Liver (tissue), 9 donors: Measurements from ENCODE around the gene CAPN15. TPM values are rescaled to one million over a fixed set of nuclear protein-coding genes. Genes with fewer than 3 reads are reported as not detected.

Experiments used
- DNase-seq: peaks from one replicate; pipeline ENCODE4 v3.0.0-alpha.2; 2017; ENCODE audit warnings: low spot score
- H3K27ac ChIP-seq, 2 donors: one replicate each; pipeline ENCODE4 v1.7.0; 2013; ENCODE audit warnings: inconsistent platforms in 2 of 2, low read length in 2 of 2, control low read depth in 1 of 2, low read depth in 1 of 2, mild to moderate bottlenecking in 1 of 2
- H3K27me3 ChIP-seq, 4 donors: one replicate each; pipeline versions ENCODE4 v1.6.1 to v1.7.0; 2013; ENCODE audit warnings: low read length in 3 of 4, inconsistent platforms in 1 of 4, mild to moderate bottlenecking in 1 of 4, moderate library complexity in 1 of 4; ENCODE audit not compliant: control insufficient read depth in 4 of 4, insufficient read depth in 4 of 4
- H3K36me3 ChIP-seq, 4 donors: one replicate each; pipeline versions ENCODE4 v1.6.1 to v1.7.0; 2013; ENCODE audit warnings: low read length in 3 of 4, mild to moderate bottlenecking in 3 of 4, low read depth in 1 of 4, moderate library complexity in 1 of 4; ENCODE audit not compliant: control insufficient read depth in 4 of 4, insufficient read depth in 3 of 4
- H3K4me1 ChIP-seq, 4 donors: one replicate each; pipeline versions ENCODE4 v1.6.1 to v1.7.0; 2013; ENCODE audit warnings: low read length in 3 of 4, mild to moderate bottlenecking in 3 of 4, moderate library complexity in 1 of 4; ENCODE audit not compliant: control insufficient read depth in 4 of 4, insufficient read depth in 4 of 4
- H3K4me3 ChIP-seq, 3 donors: one replicate each; pipeline versions ENCODE4 v1.6.1 to v1.7.0; 2013; ENCODE audit warnings: low read length in 3 of 3, control low read depth in 1 of 3, low read depth in 1 of 3, mild to moderate bottlenecking in 1 of 3
- H3K9ac ChIP-seq, 2 donors: one replicate each; pipeline ENCODE4 v1.7.0; 2013; ENCODE audit warnings: low read length in 2 of 2, mild to moderate bottlenecking in 2 of 2, moderate library complexity in 2 of 2, control low read depth in 1 of 2, low read depth in 1 of 2
- H3K9me3 ChIP-seq, 4 donors: one replicate each; pipeline versions ENCODE4 v1.6.1 to v1.7.0; 2013; ENCODE audit warnings: low read length in 3 of 4; ENCODE audit not compliant: control insufficient read depth in 4 of 4
- ATF3 ChIP-seq: IDR thresholded peaks from 2 replicates; pipeline ENCODE4 v1.6.1; 2016; ENCODE audit warnings: antibody characterized with exemption
- CTCF ChIP-seq: fragments of 150-350 bp; IDR thresholded peaks from 2 replicates; pipeline ENCODE4 v1.5.1; 2017; ENCODE audit warnings: improper control_type of control experiment, low read depth, low read length; ENCODE audit not compliant: missing input control
- EGR1 ChIP-seq, 2 donors: IDR thresholded peaks; 2 replicates each; pipeline ENCODE4 v1.6.1; 2016 to 2018; ENCODE audit warnings: antibody characterized with exemption in 2 of 2, low read depth in 2 of 2
- FOXA1 ChIP-seq: IDR thresholded peaks from 2 replicates; pipeline ENCODE4 v1.6.1; 2016; ENCODE audit warnings: antibody characterized with exemption
- FOXA2 ChIP-seq: IDR thresholded peaks from 2 replicates; pipeline ENCODE4 v1.6.1; 2016; ENCODE audit warnings: antibody characterized with exemption
- GABPA ChIP-seq, 2 donors: IDR thresholded peaks in 1 of 2; conservative IDR thresholded peaks in 1 of 2; 2 replicates each; pipeline ENCODE4 v1.6.1; 2016; ENCODE audit warnings: antibody characterized with exemption in 2 of 2, mild to moderate bottlenecking in 1 of 2, moderate library complexity in 1 of 2
- HNF4A ChIP-seq, 2 donors: conservative IDR thresholded peaks; 2 replicates each; pipeline ENCODE4 v1.6.1; 2016; ENCODE audit warnings: antibody characterized with exemption in 2 of 2, mild to moderate bottlenecking in 2 of 2
- HNF4G ChIP-seq: IDR thresholded peaks from 2 replicates; pipeline ENCODE4 v1.6.1; 2016; ENCODE audit warnings: antibody characterized with exemption
- JUND ChIP-seq, 2 donors: IDR thresholded peaks; 2 replicates each; pipeline ENCODE4 v1.6.1; 2016; ENCODE audit warnings: antibody characterized with exemption in 2 of 2
- MAX ChIP-seq: IDR thresholded peaks from 2 replicates; pipeline ENCODE4 v1.6.1; 2016; ENCODE audit warnings: antibody characterized with exemption
- NR2F2 ChIP-seq: IDR thresholded peaks from 2 replicates; pipeline ENCODE4 v1.6.1; 2016; ENCODE audit warnings: antibody characterized with exemption
- RAD21 ChIP-seq, 2 donors: IDR thresholded peaks; 2 replicates each; pipeline ENCODE4 v1.6.1; 2016; ENCODE audit warnings: antibody characterized with exemption in 2 of 2, mild to moderate bottlenecking in 2 of 2
- REST ChIP-seq: IDR thresholded peaks from 2 replicates; pipeline ENCODE4 v1.6.1; 2016; ENCODE audit warnings: antibody characterized with exemption, mild to moderate bottlenecking
- RXRA ChIP-seq, 2 donors: IDR thresholded peaks; 2 replicates each; pipeline ENCODE4 v1.6.1; 2017 to 2018; ENCODE audit warnings: antibody characterized with exemption in 2 of 2, mild to moderate bottlenecking in 1 of 2
- SP1 ChIP-seq: IDR thresholded peaks from 2 replicates; pipeline ENCODE4 v1.6.1; 2018; ENCODE audit warnings: antibody characterized with exemption, mild to moderate bottlenecking
- TAF1 ChIP-seq: conservative IDR thresholded peaks from 2 replicates; pipeline ENCODE4 v1.6.1; 2016; ENCODE audit warnings: antibody characterized with exemption, mild to moderate bottlenecking
- YY1 ChIP-seq: IDR thresholded peaks from 2 replicates; pipeline ENCODE4 v1.6.1; 2016; ENCODE audit warnings: antibody characterized with exemption, mild to moderate bottlenecking
- ZBTB33 ChIP-seq: IDR thresholded peaks from 2 replicates; pipeline ENCODE4 v1.6.1; 2016; ENCODE audit warnings: antibody characterized with exemption
- WGBS: extraction: QIAGEN DNeasy Blood & Tissue Kit; methylation state at CpG from one replicate; pipeline ENCODE4 v1.1.7; 2013; 5-methylcytosine and 5-hydroxymethylcytosine counted together
- polyA plus RNA-seq, 2 donors: library from polyadenylated mRNA; stranded (reverse) in 1 of 2; unstranded in 1 of 2; fragments of 200-250 nt in 1 of 2; fragments of >200 nt in 1 of 2; fragmentation: Nextera tagmentation in 1 of 2; extraction: Ambion mirVana in 1 of 2; gene quantifications; one replicate each; pipeline versions ENCODE4 v1.2.1 to v1.2.3, GENCODE V29; 2013 to 2015
- total RNA-seq, 2 donors: library from RNA; depleted of rRNA; stranded (reverse); fragments of >200 nt; gene quantifications; one replicate each; pipeline ENCODE4 v1.2.3, GENCODE V29; 2014
- donor health status: healthy.
- donor health status: healthy.
- donor health status: healthy.
- donor health status: healthy.
- donor health status: healthy.

Gene CAPN15
- total and polyA plus RNA-seq, 4 donors, result 5.9 to 37.2 (median 21.6) TPM

- Histone ChIP-seq H3K4me3 (no peak overlapping the region), H3K4me1 (peaks cover 7 to 22% (median 15%) of the 10 kb centered on the region in 4 donors), H3K27ac (no peak overlapping the region), H3K9ac (no peak overlapping the region), H3K36me3 (peaks cover 0 to 22% (median 10%) of the 10 kb centered on the region in 4 donors), H3K27me3 (no peaks in the 10 kb centered on the region), H3K9me3 (no peaks in the 10 kb centered on the region)
- no peak for DNase-seq
- 97% methylated on average over 21 of the region's 21 CpGs for WGBS
- TF ChIP-seq FOXA2 (no peak), FOXA1 (no peak), HNF4A (conservative IDR thresholded peaks at IDR 0.05) (no peak), YY1 (no peak), ATF3 (no peak), GABPA (IDR thresholded peaks at IDR 0.05 in 1 of 2, conservative IDR thresholded peaks at IDR 0.05 in 1 of 2) (no peak), JUND (IDR thresholded peaks at IDR 0.05) (no peak), MAX (no peak), TAF1 (no peak), RAD21 (IDR thresholded peaks at IDR 0.05) (no peak), EGR1 (IDR thresholded peaks at IDR 0.05; ENCODE audit: low read depth in 2 of 2) (no peak), ZBTB33 (no peak), SP1 (no peak), NR2F2 (no peak), HNF4G (no peak), RXRA (IDR thresholded peaks at IDR 0.05) (no peak), CTCF (no peak), REST (no peak)
These were observed 21.1 kb downstream of the CAPN15 start for GRCh38 chr16:548586-548985.
